RPMI8226 (cell line): ENCODE data around the gene NOS1AP.

ENCODE experiments used
- DNase-seq: peaks from one replicate; pipeline ENCODE4 v3.0.0-alpha.2; 2015

The NOS1AP gene

GRCh38 chr1:162224267-162224666, 154.8 kb downstream of the NOS1AP start:
- DNase-seq: no peak

DNA sequence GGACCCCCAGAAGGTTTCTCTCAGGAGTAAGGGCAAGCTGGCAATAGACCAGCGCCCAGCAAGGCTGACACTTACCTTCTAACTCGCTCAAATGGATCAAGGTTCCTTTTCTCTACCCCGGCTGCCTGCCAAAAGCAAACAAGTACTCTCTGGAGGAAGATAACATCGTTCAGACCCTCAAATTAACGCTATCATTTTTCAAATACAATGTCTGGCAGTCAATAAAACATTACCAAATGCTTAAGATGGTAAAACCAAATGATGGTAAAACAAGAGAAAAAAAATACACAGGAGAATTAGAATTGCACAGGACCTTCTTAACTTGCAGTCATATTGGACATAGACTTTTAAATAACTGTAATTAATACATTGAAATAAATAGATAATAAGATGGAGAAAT, 159.1 kb downstream of the NOS1AP start:
- no peak for DNase-seq

DNA sequence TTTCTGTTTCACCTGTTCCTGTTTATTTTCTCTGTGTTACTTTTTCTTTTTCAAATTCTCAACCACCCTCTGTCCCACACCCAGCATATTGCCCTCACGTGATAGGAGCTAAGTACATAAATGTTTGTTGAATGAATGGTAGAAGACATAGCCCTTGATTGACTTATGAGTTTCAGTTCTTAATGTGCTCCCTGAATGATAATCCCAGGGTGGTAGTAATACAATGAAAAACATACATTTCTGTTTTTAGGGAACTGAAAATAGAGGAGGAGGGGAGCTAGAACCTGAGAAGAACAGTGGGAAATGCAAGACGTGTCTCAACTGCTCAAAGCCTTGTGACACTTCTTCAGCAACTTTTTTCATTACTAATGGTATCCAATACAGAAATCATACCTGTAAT, 160.1 kb downstream of the NOS1AP start:
- DNase-seq: peak; percentile 45

DNA sequence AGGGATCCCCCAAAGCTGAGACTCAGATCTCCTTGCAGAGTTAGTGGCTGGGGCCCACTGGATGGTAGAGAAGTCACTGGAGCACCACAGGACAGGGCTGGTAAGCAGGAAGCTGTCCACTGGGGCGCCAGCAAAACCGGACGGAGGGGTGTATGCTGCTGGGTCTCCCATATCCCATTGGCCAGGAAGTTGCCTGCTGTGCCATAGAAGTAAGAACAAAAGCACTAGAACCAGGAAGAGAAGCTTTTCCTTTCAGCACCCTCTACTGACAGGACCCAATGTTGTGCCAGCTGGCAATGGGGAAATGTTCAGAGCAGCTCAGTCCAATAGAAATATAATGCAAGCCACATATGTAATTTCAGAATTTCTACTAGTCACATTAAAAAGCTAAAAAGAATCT, 160.6 kb downstream of the NOS1AP start:
- DNase-seq: no peak

DNA sequence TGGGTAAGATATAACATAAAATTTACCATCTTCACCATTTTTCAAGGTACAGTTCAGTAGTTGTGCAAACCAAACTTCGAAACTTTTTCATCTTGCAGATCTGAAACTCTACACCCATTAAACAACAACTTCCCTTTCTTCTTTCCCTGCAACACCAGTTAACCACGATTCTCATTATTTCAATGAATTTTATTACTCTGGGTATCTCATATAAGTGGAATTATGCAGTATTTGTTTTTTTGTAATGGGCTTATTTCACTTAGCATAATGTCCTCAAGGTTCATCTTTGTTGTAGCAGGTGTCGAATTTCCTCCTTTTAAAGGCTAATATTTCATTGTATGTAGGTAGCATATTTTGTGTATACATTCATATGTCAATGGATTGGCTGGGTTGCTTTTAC, 161.0 kb downstream of the NOS1AP start:
- DNase-seq: no peak

DNA sequence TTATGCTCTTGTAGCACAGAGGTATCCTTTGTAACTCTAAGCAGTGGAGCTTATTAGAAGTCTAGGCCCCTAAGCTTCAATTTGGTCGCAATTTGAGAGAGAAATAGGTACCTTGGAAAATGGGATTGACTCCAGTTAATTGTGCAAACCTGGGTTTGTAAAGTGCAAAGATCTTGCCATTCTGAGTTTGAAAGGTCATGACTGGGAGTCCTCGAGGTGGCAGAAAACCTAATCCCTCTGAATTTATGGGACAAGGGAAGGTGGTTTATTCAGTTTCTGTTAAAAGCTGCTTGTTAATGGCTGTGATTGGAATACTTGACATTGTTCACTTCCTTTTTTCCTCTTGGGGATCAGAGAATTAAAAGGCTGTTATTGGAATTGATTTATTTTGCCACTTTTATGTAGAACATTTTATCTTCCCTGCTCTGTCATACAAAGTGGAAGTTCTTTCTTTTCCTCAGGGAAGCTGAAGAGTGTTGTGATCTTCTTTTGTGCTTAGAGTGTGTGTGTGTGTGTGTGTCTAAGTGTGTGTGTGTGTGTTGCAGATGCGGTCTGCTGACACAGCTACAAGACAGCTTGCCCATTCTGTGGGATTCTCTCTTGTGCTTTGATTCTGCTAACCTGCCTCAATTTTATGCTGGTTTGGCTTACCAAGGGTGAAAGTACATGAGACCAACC, 162.7 kb downstream of the NOS1AP start:
- no peak for DNase-seq

DNA sequence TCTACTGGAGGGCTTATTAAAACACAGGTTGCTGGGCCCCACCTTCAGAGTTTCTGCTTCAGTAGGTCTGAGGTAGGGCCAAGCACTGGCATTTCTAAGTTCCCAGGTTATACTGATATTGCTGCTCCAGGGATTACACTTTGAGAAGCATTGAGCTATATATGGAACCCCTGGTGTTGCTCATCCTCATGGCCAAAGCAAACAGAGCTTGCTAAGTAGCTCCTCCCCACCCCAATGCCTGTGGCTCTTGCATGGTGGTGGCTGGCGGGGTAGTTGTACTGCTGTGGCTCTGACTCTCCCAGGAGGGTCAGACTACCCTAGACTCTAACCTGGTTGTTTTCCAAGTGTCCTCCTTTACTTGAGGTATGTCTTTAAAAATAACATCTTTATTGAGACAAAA, 163.6 kb downstream of the NOS1AP start:
- DNase-seq: no peak

GRCh38 chr1:162233937-162234336, 164.4 kb downstream of the NOS1AP start:
- DNase-seq: no peak

DNA sequence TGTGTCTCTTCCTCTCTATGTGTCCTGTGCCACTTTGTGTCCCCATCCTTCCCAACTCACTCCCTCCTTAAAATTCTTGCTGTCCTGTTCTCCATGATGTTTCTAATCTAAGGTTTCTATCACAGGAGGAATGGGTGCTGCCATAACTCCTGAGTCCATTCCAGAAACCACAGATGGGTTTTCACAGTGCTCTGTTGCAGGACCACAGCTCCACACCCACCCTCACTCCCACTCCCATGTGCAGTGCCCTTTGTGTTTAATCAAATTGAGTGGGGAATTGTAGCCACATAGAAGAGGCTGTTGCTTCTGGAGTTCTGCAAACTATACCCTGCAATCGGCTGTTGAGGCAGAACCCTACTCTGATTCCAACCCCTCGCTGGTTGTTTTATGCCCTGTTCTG, 165.1 kb downstream of the NOS1AP start:
- DNase-seq: no peak

DNA sequence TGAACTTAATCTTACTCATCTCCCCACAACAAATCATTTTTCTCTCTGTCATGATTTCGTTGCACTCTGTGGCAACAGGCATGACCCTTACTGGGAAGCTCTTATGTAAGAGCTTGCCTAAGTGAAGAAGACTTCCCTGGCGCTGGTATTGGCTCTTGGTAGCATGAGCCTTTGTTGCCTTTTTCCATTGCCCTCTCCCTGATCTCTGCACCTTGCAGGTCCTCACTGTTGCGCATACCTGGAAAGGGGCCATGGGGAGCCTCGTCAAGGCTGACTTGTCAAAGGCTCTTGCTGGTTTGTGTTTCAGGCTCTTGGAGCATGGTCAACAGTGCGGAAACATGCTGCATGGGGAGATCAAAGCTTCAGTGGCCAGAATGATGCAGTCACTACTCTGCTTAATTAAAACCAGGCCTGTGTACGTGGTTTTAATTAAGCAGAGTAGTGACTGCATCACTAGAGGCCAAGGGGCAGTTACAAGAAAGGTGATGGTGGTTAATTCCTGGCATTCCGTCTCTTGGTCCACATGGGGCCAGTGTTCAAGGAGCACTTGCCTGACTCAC, 165.8 kb downstream of the NOS1AP start:
- no peak for DNase-seq

GRCh38 chr1:162236201-162236600, 166.7 kb downstream of the NOS1AP start:
- no peak for DNase-seq

- DNase-seq: no peak
Measured at GRCh38 chr1:162236618-162237017, 167.1 kb downstream of the NOS1AP start.

- no peak for DNase-seq
Measured at GRCh38 chr1:162240577-162240976, 171.1 kb downstream of the NOS1AP start.

- no peak for DNase-seq
Measured at GRCh38 chr1:162242804-162243203, 173.3 kb downstream of the NOS1AP start.

DNA sequence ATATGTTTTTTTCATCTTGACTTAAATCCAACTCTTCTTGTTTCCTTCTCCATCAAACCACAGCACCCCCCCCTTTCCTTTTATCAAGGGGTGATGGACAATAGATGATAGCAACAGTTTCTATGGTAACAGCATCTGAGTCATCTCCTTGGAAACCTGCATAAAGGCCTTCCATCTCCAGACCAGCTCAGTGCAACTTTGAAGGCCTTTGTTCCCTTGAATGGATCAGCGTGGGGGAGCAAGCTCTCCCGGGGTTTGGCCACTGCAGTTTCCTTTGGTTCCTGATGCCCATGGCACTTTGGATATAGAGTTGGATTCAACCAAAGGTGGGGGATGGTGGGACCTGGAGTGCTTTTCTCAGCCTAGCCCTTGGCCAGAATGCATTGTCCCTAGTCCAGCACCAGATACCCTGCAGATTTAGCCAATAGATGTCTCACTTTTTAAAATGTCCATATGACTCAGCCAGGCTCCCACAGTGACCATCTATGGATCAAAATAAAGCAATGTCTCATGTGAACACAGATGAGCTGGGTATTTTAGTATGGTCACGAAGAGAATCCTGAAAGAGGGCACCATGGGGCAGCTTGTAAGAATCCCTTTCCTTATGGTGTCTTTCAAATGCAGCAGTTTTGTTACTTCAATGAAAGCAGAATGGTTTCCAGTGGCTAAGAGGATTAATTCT, 179.5 kb downstream of the NOS1AP start:
- DNase-seq: no peak

- no peak for DNase-seq
Measured at GRCh38 chr1:162250004-162250730, 180.7 kb downstream of the NOS1AP start.

- no peak for DNase-seq
Measured at GRCh38 chr1:162251102-162251501, 181.6 kb downstream of the NOS1AP start.

- DNase-seq: no peak
Measured at GRCh38 chr1:162252214-162252613, 182.7 kb downstream of the NOS1AP start.

DNA sequence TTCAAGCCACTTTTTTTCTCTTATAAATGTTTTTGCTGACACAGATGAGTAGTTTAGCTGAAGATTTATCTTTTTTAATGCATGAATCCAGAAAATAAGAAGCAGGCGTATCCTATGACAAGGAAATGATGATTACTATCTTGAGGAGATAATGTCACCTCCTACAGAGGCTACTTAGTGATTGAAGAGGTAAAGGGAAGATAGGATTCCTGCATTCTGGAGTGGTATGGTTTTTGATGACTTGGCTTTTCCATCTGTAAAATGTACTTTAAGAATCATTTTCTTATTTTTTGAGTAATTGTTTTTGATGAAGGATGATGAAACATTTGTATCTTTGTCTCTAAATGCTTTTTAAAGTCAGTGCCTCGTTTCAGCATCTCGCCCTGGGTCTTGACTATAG, 184.3 kb downstream of the NOS1AP start:
- DNase-seq: no peak

GRCh38 chr1:162256287-162256686, 186.8 kb downstream of the NOS1AP start:
- no peak for DNase-seq

DNA sequence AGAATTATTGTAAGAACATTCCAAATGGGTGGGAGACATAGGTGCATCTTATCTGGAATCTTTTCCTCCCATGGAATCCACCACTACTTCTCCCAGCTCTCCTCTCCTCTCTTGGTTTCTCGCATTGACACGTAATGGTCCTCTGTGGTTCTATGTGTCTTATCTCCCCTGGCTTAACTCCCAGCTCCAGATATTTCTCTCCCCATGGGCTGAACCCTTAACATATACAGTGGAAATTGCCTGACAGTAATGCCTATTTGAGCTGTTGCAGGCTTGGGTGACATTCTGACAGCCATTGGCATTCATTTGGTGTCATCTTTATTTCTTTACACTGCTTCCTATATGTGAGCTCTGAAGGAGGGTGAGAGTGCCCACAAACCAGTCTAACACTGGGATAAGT, 188.9 kb downstream of the NOS1AP start:
- no peak for DNase-seq

GRCh38 chr1:162259894-162260455, 190.5 kb downstream of the NOS1AP start:
- DNase-seq: no peak

- DNase-seq: no peak
Measured at GRCh38 chr1:162264108-162264507, 194.6 kb downstream of the NOS1AP start.

- DNase-seq: no peak
Measured at GRCh38 chr1:162265983-162266382, 196.5 kb downstream of the NOS1AP start.
